T-cell (primary cell): Measurements from ENCODE around the gene KDM2A. TPM values are rescaled to one million over a fixed set of nuclear protein-coding genes. Genes with fewer than 3 reads are reported as not detected.

Experiments
- ATAC-seq, 4 experiments: fragments of 200-7000 bp in 3 of 4; fragments of 150-1000 bp in 1 of 4; cut with Tn5 transposase; replicated peaks in 1 of 4; 1 replicate in 3 of 4; 2 replicates in 1 of 4; pipeline ENCODE4 v1.10.0; 2021; ENCODE audit warnings: moderate library complexity in 3 of 4, mild to moderate bottlenecking in 2 of 4, moderate number of reproducible peaks in 1 of 4
- CTCF ChIA-PET, 2 donors: fragments of 300-600 bp; sonication (Branson Sonifier 250); formaldehyde crosslinking; loops; one replicate each; lab custom pipeline; 2022; ENCODE audit warnings: antibody characterized with exemption in 2 of 2; lab: Charles Lee
- POLR2A ChIA-PET, 2 donors: fragments of 300-600 bp; sonication (Branson Sonifier 250); formaldehyde crosslinking; loops; one replicate each; lab custom pipeline; 2022; ENCODE audit warnings: antibody characterized with exemption in 2 of 2; lab: Charles Lee
- DNase-seq, 35 experiments: peaks; one replicate each; pipeline versions ENCODE4 v3.0.0 to v3.0.0-alpha.2; 2013 to 2023
- H3K27ac ChIP-seq: one replicate; pipeline ENCODE4 v1.5.1; 2013; ENCODE audit warnings: low read length
- H3K27me3 ChIP-seq, 2 experiments: replicated peaks in 1 of 2; 1 replicate in 1 of 2; 2 replicates in 1 of 2; pipeline versions ENCODE4 v1.6.1 to v1.7.0; 2013; ENCODE audit warnings: low read length in 1 of 2, mixed read lengths in 1 of 2; ENCODE audit not compliant: control insufficient read depth in 2 of 2, insufficient read depth in 2 of 2; ENCODE audit errors: extremely low read depth in 1 of 2
- H3K36me3 ChIP-seq, 2 donors: 1 replicate in 1 of 2; 2 replicates in 1 of 2; pipeline versions ENCODE4 v1.6.1 to v1.7.0; 2013; ENCODE audit warnings: low read length in 1 of 2; ENCODE audit not compliant: control insufficient read depth in 2 of 2, insufficient read depth in 1 of 2; ENCODE audit errors: extremely low read depth in 1 of 2
- H3K4me1 ChIP-seq, 2 experiments: 1 replicate in 1 of 2; 2 replicates in 1 of 2; pipeline versions ENCODE4 v1.6.1 to v1.7.0; 2013; ENCODE audit warnings: low read length in 2 of 2, mixed read lengths in 1 of 2; ENCODE audit not compliant: insufficient read depth in 2 of 2, control insufficient read depth in 1 of 2; ENCODE audit errors: extremely low read depth in 1 of 2
- H3K4me3 ChIP-seq, 2 donors: 1 replicate in 1 of 2; 2 replicates in 1 of 2; pipeline versions ENCODE4 v1.5.1 to v1.7.0; 2013; ENCODE audit warnings: mild to moderate bottlenecking in 2 of 2, low read length in 1 of 2, moderate library complexity in 1 of 2; ENCODE audit not compliant: control insufficient read depth in 1 of 2; ENCODE audit errors: extremely low read depth in 1 of 2
- H3K9me3 ChIP-seq: 2 replicates; pipeline ENCODE4 v1.7.0; 2013
- H3K27ac Mint-ChIP-seq, 2 donors: one replicate each; pipeline ENCODE4 v1.8.0; 2020 to 2021; ENCODE audit warnings: mild to moderate bottlenecking in 2 of 2, mixed read lengths in 2 of 2
- H3K27me3 Mint-ChIP-seq, 2 donors: one replicate each; pipeline ENCODE4 v1.8.0; 2021 to 2022; ENCODE audit warnings: mixed read lengths in 2 of 2
- H3K36me3 Mint-ChIP-seq: one replicate; pipeline ENCODE4 v1.8.0; 2021; ENCODE audit warnings: mixed read lengths
- H3K4me1 Mint-ChIP-seq, 3 donors: one replicate each; pipeline ENCODE4 v1.8.0; 2020 to 2022; ENCODE audit warnings: mixed read lengths in 3 of 3, mild to moderate bottlenecking in 1 of 3
- H3K4me3 Mint-ChIP-seq, 3 donors: one replicate each; pipeline ENCODE4 v1.8.0; 2020 to 2022; ENCODE audit warnings: mild to moderate bottlenecking in 3 of 3, mixed read lengths in 3 of 3, moderate library complexity in 3 of 3
- H3K9me3 Mint-ChIP-seq, 3 donors: one replicate each; pipeline ENCODE4 v1.8.0; 2020 to 2022; ENCODE audit warnings: mixed read lengths in 3 of 3
- WGBS: methylation state at CpG from one replicate; pipeline ENCODE4 v1.1.5; 2013; ENCODE audit warnings: missing lambda C conversion rate; ENCODE audit not compliant: insufficient coverage; 5-methylcytosine and 5-hydroxymethylcytosine counted together
- total RNA-seq, 35 experiments: library from RNA in 6 of 35; stranded (reverse) in 6 of 35; fragments of 120-200 nt in 1 of 35; gene quantifications; one replicate each; pipeline versions ENCODE4 v1.2.1 to v1.2.4 and lab custom pipeline; 2013 to 2026

KDM2A gene
- total RNA-seq, 5 donors from 2014 or later (not counting 1 experiment from before 2014, with no cell fraction given): 157 to 333 (median 178) TPM

GRCh38 chr11:67301951-67302516 lies 183.0 kb downstream of the KDM2A start:
- Histone ChIP-seq H3K4me1 (peaks cover 0 to 31% of the 10 kb centered on the region in 2 experiments), H3K27me3 (no peaks in the 10 kb centered on the region), H3K27ac (no peak overlapping the region), H3K9me3 (no peaks in the 10 kb centered on the region), H3K4me3 (no peak overlapping the region), H3K36me3 (peaks cover 22 to 42% of the 10 kb centered on the region in 2 donors)
- peak overlapping the region; percentile 39 to 55 for H3K27ac Mint-ChIP-seq
- DNase-seq: peak in 1 of 35 experiments; percentile 2
- ChIA-PET CTCF (no interaction called here), POLR2A (no interaction called here)
- H3K27me3 Mint-ChIP-seq: no peaks in the 10 kb centered on the region
- peaks cover 18% of the 10 kb centered on the region for H3K36me3 Mint-ChIP-seq
- WGBS: 94% methylated on average over 6 of the region's 15 CpGs
- H3K4me1 Mint-ChIP-seq: peaks cover 9 to 34% (median 31%) of the 10 kb centered on the region in 3 donors
- ATAC-seq: no peak
- peak overlapping the region; percentile 58 to 62 (median 61) for H3K4me3 Mint-ChIP-seq
- H3K9me3 Mint-ChIP-seq: peaks cover 0 to 1% (median under 1%) of the 10 kb centered on the region in 3 donors

- Histone ChIP-seq H3K9me3 (no peaks in the 10 kb centered on the region), H3K4me3 (peak overlapping the region; percentile 48 to 61), H3K27me3 (no peaks in the 10 kb centered on the region), H3K36me3 (peaks cover 22 to 43% of the 10 kb centered on the region in 2 donors), H3K4me1 (peaks cover 0 to 31% of the 10 kb centered on the region in 2 experiments), H3K27ac (peak overlapping the region; percentile 28)
- peak overlapping the region; percentile 39 to 55 for H3K27ac Mint-ChIP-seq
- CTCF ChIA-PET: interaction anchor here in 1 of 2 donors (1.1 kb wide), 1 partner anchor 48 kb away, joined by 3 read pairs; no protein-coding TSS in a partner anchor
- no peaks in the 10 kb centered on the region for H3K27me3 Mint-ChIP-seq
- peak in 3 of 4 experiments; percentile 12 to 32 (median 24) for ATAC-seq
- 53% methylated on average over 17 of the region's 23 CpGs for WGBS
- H3K9me3 Mint-ChIP-seq: no peaks in the 10 kb centered on the region
- peak in 2 of 35 experiments; percentile 28 to 44 for DNase-seq
- peak overlapping the region; percentile 58 to 62 (median 61) for H3K4me3 Mint-ChIP-seq
- peaks cover 6 to 33% (median 30%) of the 10 kb centered on the region in 3 donors for H3K4me1 Mint-ChIP-seq
- peaks cover 17% of the 10 kb centered on the region for H3K36me3 Mint-ChIP-seq
- POLR2A ChIA-PET: interaction anchor here in 1 of 2 donors (0.8 to 1.1 kb wide), 3 partner anchors 11 to 19 kb away, joined by 3 to 4 read pairs (median 3); no protein-coding TSS in a partner anchor
These were observed 183.6 kb downstream of the KDM2A start for GRCh38 chr11:67302571-67303131.

DNA sequence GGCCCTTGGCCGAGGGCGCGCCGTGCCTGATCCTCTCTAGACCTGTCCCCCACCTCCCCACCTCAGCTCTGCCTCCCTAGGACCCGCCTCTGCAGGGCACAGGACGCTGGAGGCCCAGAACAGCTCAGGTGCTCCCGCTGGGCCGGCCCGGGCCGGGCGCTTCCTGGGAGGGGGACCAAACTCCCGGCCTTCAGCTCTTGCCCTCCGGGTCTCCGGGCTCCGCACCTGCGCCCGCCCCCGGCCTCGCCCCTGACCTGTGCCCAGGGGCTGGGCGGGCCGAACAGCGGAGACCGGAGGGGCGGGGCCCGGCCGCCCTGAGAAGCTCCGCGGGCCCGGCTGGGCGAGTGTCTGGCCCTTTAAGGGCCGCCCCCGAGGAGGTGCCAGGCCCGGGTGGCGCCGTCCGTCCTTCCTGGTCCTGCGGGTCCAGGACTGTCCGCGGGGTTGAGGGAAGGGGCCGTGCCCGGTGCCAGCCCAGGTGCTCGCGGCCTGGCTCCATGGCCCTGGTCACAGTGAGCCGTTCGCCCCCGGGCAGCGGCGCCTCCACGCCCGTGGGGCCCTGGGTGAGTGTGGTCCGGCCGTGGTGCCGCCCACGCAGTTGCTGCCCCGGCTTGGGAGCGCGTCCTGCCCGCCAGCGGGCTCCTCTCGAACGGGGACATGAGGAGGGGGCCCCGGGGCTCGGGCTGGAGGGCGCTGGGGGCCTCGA lies 184.2 kb downstream of the KDM2A start, which contains the start of gene SSH3:
SSH3 (plus strand) TSS at position 399 of the 703 bp plus-strand sequence; CDS start at position 495, 96 bp downstream.
- 1% methylated on average over 64 of the region's 65 CpGs for whole genome bisulfite sequencing

GRCh38 chr11:67303835-67304411 lies 184.9 kb downstream of the KDM2A start:
- WGBS: 7% methylated on average over 29 of the region's 43 CpGs
- H3K9me3 ChIP-seq: no peaks in the 10 kb centered on the region
- CTCF ChIA-PET: interaction anchor here in 1 of 2 donors (1.1 kb wide), 1 partner anchor 47 kb away, joined by 3 read pairs; no protein-coding TSS in a partner anchor
- H3K36me3 Mint-ChIP-seq: peaks cover 9% of the 10 kb centered on the region
- no peaks in the 10 kb centered on the region for H3K9me3 Mint-ChIP-seq
- no peak overlapping the region for H3K27ac ChIP-seq
- H3K27me3 Mint-ChIP-seq: no peaks in the 10 kb centered on the region
- H3K27ac Mint-ChIP-seq: peak overlapping the region in 1 of 2 donors; percentile 80
- POLR2A ChIA-PET: no interaction called here
- DNase-seq: peak in 5 of 35 experiments; percentile 26 to 53 (median 34)
- peaks cover 6 to 21% (median 20%) of the 10 kb centered on the region in 3 donors for H3K4me1 Mint-ChIP-seq
- peak overlapping the region; percentile 48 to 61 for H3K4me3 ChIP-seq
- ATAC-seq: peak; percentile 37 to 55 (median 48)
- H3K27me3 ChIP-seq: no peaks in the 10 kb centered on the region
- peaks cover 22 to 37% of the 10 kb centered on the region in 2 donors for H3K36me3 ChIP-seq
- peaks cover 0 to 31% of the 10 kb centered on the region in 2 experiments for H3K4me1 ChIP-seq
- peak overlapping the region; percentile 61 to 73 (median 67) for H3K4me3 Mint-ChIP-seq

More for the DNA sequence above, 184.2 kb downstream of the KDM2A start, which contains the start of gene SSH3:
- POLR2A ChIA-PET: interaction anchor here in 1 of 2 donors (0.8 to 1.1 kb wide), 3 partner anchors 10 to 18 kb away, joined by 3 to 4 read pairs (median 3); no protein-coding TSS in a partner anchor
- Mint-ChIP-seq H3K27ac (peak within 1 kb of the TSS; percentile 39 to 80), H3K36me3 (peaks cover 15% of the 10 kb centered on the region), H3K27me3 (no peaks in the 10 kb centered on the region), H3K4me1 (peaks cover 6 to 27% (median 26%) of the 10 kb centered on the region in 3 donors), H3K4me3 (peak within 1 kb of the TSS; percentile 61 to 73 (median 67)), H3K9me3 (no peaks in the 10 kb centered on the region)
- DNase-seq: peak in 7 of 35 experiments; percentile 7 to 51 (median 37)
- no peaks in the 10 kb centered on the region for H3K27me3 ChIP-seq
- peaks cover 0 to 31% of the 10 kb centered on the region in 2 experiments for H3K4me1 ChIP-seq
- CTCF ChIA-PET: interaction anchor here in 1 of 2 donors (1.1 kb wide), 1 partner anchor 48 kb away, joined by 3 read pairs; no protein-coding TSS in a partner anchor
- H3K27ac ChIP-seq: peak within 1 kb of the TSS; percentile 28
- H3K36me3 ChIP-seq: peaks cover 22 to 43% of the 10 kb centered on the region in 2 donors
- ATAC-seq: peak; percentile 75 to 79 (median 78)
- H3K9me3 ChIP-seq: no peaks in the 10 kb centered on the region
- peak within 1 kb of the TSS; percentile 48 to 61 for H3K4me3 ChIP-seq

GRCh38 chr11:67304511-67305113 lies 185.5 kb downstream of the KDM2A start:
- H3K27ac ChIP-seq: no peak overlapping the region
- POLR2A ChIA-PET: no interaction called here
- peak overlapping the region; percentile 58 to 67 (median 61) for H3K4me3 Mint-ChIP-seq
- no peaks in the 10 kb centered on the region for H3K9me3 Mint-ChIP-seq
- peaks cover 17 to 32% of the 10 kb centered on the region in 2 donors for H3K36me3 ChIP-seq
- H3K4me3 ChIP-seq: peak overlapping the region in 1 of 2 donors; percentile 61
- DNase-seq (peak in 1 of 35 experiments; percentile 10), ATAC-seq (no peak)
- no peaks in the 10 kb centered on the region for H3K27me3 Mint-ChIP-seq
- H3K27ac Mint-ChIP-seq: peak overlapping the region; percentile 66 to 80
- CTCF ChIA-PET: no interaction called here
- peaks cover 6 to 21% (median 18%) of the 10 kb centered on the region in 3 donors for H3K4me1 Mint-ChIP-seq
- 89% methylated on average over 13 of the region's 14 CpGs for WGBS
- peaks cover 0 to 26% of the 10 kb centered on the region in 2 experiments for H3K4me1 ChIP-seq
- no peaks in the 10 kb centered on the region for H3K27me3 ChIP-seq
- H3K36me3 Mint-ChIP-seq: peaks cover 9% of the 10 kb centered on the region
- H3K9me3 ChIP-seq: no peaks in the 10 kb centered on the region
